Endothelial cell of umbilical vein (primary cell): ENCODE measurements around the gene ZNF778. TPM values are rescaled to one million over a fixed set of nuclear protein-coding genes. Genes with fewer than 3 reads are reported as not detected.

Source experiments
- BruUV-seq: library from RNA; stranded (reverse); fragments of 400-500 nt; replicated peaks from 2 replicates; lab custom pipeline; 2021; lab: Mats Ljungman, UMichigan
- CTCF ChIA-PET: fragments of 300-600, 350-600 bp; sonication (Branson Sonifier 250); formaldehyde crosslinking; loops from one replicate; lab custom pipeline; 2021; ENCODE audit warnings: antibody characterized with exemption, inconsistent platforms; lab: Charles Lee
- POLR2A ChIA-PET: fragments of 300-600, 350-600 bp; sonication (Branson Sonifier 250); formaldehyde crosslinking; loops from one replicate; lab custom pipeline; 2021; ENCODE audit warnings: antibody characterized with exemption, inconsistent platforms; lab: Charles Lee
- DNase-seq: peaks from one replicate; pipeline ENCODE4 v3.0.0-alpha.2; 2011; ENCODE audit warnings: low read depth, low spot score
- FAIRE-seq: peaks from 2 replicates; lab custom pipeline; 2011; peaks lifted over from hg19 to GRCh38; lab: Jason Lieb, UNC
- H2AFZ ChIP-seq: 2 replicates; pipeline ENCODE4 v1.6.0; 2012; ENCODE audit warnings: low read depth, low read length, control low read depth, inconsistent platforms
- H3K27ac ChIP-seq: 2 replicates; pipeline ENCODE4 v1.5.1; 2011; ENCODE audit warnings: low read depth, mild to moderate bottlenecking, control low read depth, low read length, moderate library complexity; ENCODE audit not compliant: insufficient read depth
- H3K27me3 ChIP-seq, 2 experiments: 2 replicates each; pipeline versions ENCODE4 v1.6.0 to v1.6.1; 2011; ENCODE audit warnings: low read length in 2 of 2, mixed read lengths in 1 of 2; ENCODE audit not compliant: control insufficient read depth in 2 of 2, insufficient read depth in 2 of 2
- H3K36me3 ChIP-seq, 2 experiments: 2 replicates in 1 of 2; 3 replicates in 1 of 2; pipeline ENCODE4 v1.5.1; 2011; ENCODE audit warnings: low read length in 2 of 2, mild to moderate bottlenecking in 1 of 2, moderate library complexity in 1 of 2; ENCODE audit not compliant: control insufficient read depth in 2 of 2, insufficient read depth in 2 of 2; ENCODE audit errors: extremely low read depth in 1 of 2
- H3K4me1 ChIP-seq: 3 replicates; pipeline ENCODE4 v1.5.1; 2011; ENCODE audit warnings: mild to moderate bottlenecking, low read length; ENCODE audit not compliant: control insufficient read depth, insufficient read depth; ENCODE audit errors: extremely low read depth
- H3K4me2 ChIP-seq: 2 replicates; pipeline ENCODE4 v1.6.1; 2011; ENCODE audit warnings: low read length, control low read depth, mixed read lengths; ENCODE audit not compliant: insufficient read depth
- H3K4me3 ChIP-seq, 3 experiments: fragments of 200-600 bp in 1 of 3; sonication (generic), shearing (Covaris generic) in 1 of 3; replicated peaks in 1 of 3; 2 replicates each; pipeline ENCODE4 v1.5.1; 2011 to 2016; ENCODE audit warnings: control low read depth in 3 of 3, low read length in 3 of 3, mild to moderate bottlenecking in 2 of 3, inconsistent platforms in 1 of 3, low read depth in 1 of 3, moderate library complexity in 1 of 3; ENCODE audit not compliant: insufficient read depth in 1 of 3
- H3K79me2 ChIP-seq: 2 replicates; pipeline ENCODE4 v1.6.0; 2012; ENCODE audit warnings: low read length, inconsistent platforms; ENCODE audit not compliant: control insufficient read depth, insufficient read depth
- H3K9ac ChIP-seq: replicated peaks from 2 replicates; pipeline ENCODE3; 2011; ENCODE audit warnings: low read length, control low read depth; ENCODE audit not compliant: insufficient read depth; ENCODE audit errors: extremely low read depth
- H3K9me1 ChIP-seq: replicated peaks from 3 replicates; pipeline ENCODE4 v1.6.0; 2011; ENCODE audit warnings: mild to moderate bottlenecking, low read length; ENCODE audit not compliant: control insufficient read depth, insufficient read depth; ENCODE audit errors: extremely low read depth
- H3K9me3 ChIP-seq: replicated peaks from 2 replicates; pipeline ENCODE4 v1.5.1; 2012; ENCODE audit warnings: low read length, inconsistent platforms; ENCODE audit not compliant: control insufficient read depth, insufficient read depth
- H4K20me1 ChIP-seq: replicated peaks from 2 replicates; pipeline ENCODE3; 2011; ENCODE audit warnings: mild to moderate bottlenecking, low read length; ENCODE audit not compliant: control insufficient read depth, insufficient read depth; ENCODE audit errors: extremely low read depth
- EZH2 ChIP-seq: IDR thresholded peaks from 2 replicates; pipeline ENCODE4 v1.6.1; 2012; ENCODE audit warnings: borderline replicate concordance, low read depth, mild to moderate bottlenecking, moderate library complexity, low read length, inconsistent platforms; ENCODE audit not compliant: severe bottlenecking
- GATA2 ChIP-seq: IDR thresholded peaks from 2 replicates; pipeline ENCODE4 v1.7.0; 2011; ENCODE audit warnings: low read depth, mild to moderate bottlenecking, moderate library complexity, mixed read lengths, low read length; ENCODE audit not compliant: insufficient read length, insufficient read depth
- JUN ChIP-seq: IDR thresholded peaks from 2 replicates; pipeline ENCODE4 v1.6.1; 2011; ENCODE audit warnings: borderline replicate concordance, low read depth; ENCODE audit not compliant: insufficient read length, insufficient read depth
- MYC ChIP-seq: IDR thresholded peaks from one replicate; pipeline ENCODE4 v1.6.1; 2011; ENCODE audit warnings: mild to moderate bottlenecking, low read depth, low read length
- POLR2A ChIP-seq: IDR thresholded peaks from 2 replicates; pipeline ENCODE4 v1.6.1; 2012; ENCODE audit warnings: low read depth, mild to moderate bottlenecking, control low read depth, low read length
- POLR2AphosphoS5 ChIP-seq: IDR thresholded peaks from 2 replicates; pipeline ENCODE4 v1.6.1; 2012; ENCODE audit warnings: low read depth, mild to moderate bottlenecking, control low read depth, low read length, moderate library complexity; ENCODE audit not compliant: insufficient read depth
- dilution Hi-C: fragments of 300-500 bp; cut with MboI; formaldehyde crosslinking; loops from one replicate; pipeline ENCODE4 v1.15.0; 2019; ENCODE audit warnings: low sequenced_read_pairs; ENCODE audit not compliant: extremely low pct_ligation_motif_present
- intact Hi-C: fragments of 100-400 bp; cut with micrococcal nuclease; formaldehyde crosslinking; loops from one replicate; pipeline ENCODE4 v1.10.0; 2022
- polyA plus RNA-seq, 4 experiments: library from polyadenylated mRNA; depleted of rRNA in 3 of 4; stranded (reverse) in 3 of 4; unstranded in 1 of 4; fragments of >200 nt; gene quantifications; 2 replicates each; pipeline versions ENCODE4 v1.2.1 to v1.2.3, GENCODE V29; 2011 to 2012; ENCODE audit warnings: missing spikeins in 1 of 4
- total RNA-seq: library from RNA; stranded (reverse); gene quantifications from 2 replicates; pipeline ENCODE4 v1.2.3, GENCODE V29; 2021
- TF ChIP-seq, protein P1 (sequence below), 2 donors: IDR thresholded peaks; 1 replicate in 1 of 2; 2 replicates in 1 of 2; pipeline ENCODE4 v1.5.1; 2011; ENCODE audit warnings: low read length in 2 of 2, mild to moderate bottlenecking in 2 of 2, moderate library complexity in 2 of 2, control low read depth in 1 of 2, inconsistent platforms in 1 of 2, low read depth in 1 of 2; ENCODE audit not compliant: insufficient read depth in 1 of 2; ENCODE audit errors: extremely low read depth in 1 of 2
- TF ChIP-seq, protein P2 (sequence below): IDR thresholded peaks from 2 replicates; pipeline ENCODE4 v1.6.1; 2011; ENCODE audit not compliant: insufficient read depth, insufficient read length

Gene ZNF778
- total and polyA plus RNA-seq, 2 donors (not counting 3 experiments of a cell fraction or from before 2014, with no cell fraction given): 3.8 to 10.9 TPM

DNA sequence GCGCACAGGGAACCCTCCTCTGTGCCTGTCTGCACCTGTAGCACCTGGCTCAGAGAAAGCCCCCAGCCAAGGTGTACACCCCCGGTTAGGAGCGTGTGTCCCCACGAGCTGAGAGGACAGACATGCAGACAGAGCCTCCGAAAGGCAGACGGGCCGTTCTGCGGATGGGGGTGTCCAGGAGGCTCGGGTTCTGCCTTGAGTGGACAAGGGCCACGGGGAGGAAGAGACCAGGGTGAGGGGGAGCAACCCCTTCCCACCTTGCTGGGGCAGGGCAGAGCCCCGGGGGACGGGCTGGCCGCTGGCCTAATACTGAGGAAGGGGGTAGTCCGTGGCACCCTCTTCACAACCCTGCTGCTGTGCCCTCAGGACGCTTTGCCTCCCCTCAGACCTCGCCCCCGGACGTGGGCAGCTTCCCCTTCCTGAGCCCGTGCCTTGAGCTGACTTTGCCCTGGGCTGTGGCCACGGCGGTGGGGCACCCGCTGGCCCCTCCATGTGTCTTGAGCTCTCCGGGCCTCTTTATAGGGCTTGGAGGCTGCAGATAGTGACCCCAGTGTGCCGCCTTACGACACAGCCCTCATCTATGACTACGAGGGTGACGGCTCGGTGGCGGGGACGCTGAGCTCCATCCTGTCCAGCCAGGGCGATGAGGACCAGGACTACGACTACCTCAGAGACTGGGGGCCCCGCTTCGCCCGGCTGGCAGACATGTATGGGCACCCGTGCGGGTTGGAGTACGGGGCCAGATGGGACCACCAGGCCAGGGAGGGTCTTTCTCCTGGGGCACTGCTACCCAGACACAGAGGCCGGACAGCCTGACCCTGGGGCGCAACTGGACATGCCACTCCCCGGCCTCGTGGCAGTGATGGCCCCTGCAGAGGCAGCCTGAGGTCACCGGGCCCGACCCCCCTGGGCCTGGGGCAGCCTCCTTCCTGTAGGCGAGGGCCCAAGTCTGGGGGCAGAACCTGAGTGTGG, 22.9 kb upstream of the ZNF778 start:
- Histone ChIP-seq H3K9me3 (no peaks in the 10 kb centered on the region), H3K4me1 (no peaks in the 10 kb centered on the region), H4K20me1 (no peaks in the 10 kb centered on the region), H3K4me3 (no peak overlapping the region), H3K9ac (no peak overlapping the region), H3K27ac (no peak overlapping the region), H3K79me2 (no peaks in the 10 kb centered on the region), H3K4me2 (no peak overlapping the region), H2AFZ (no peak overlapping the region), H3K27me3 (peaks cover 1 to 4% of the 10 kb centered on the region in 2 experiments), H3K36me3 (no peaks in the 10 kb centered on the region), H3K9me1 (no peaks in the 10 kb centered on the region)
- intact Hi-C loops: no loop called here
- ChIA-PET CTCF (no interaction called here), POLR2A (interaction anchor here (0.6 kb wide), 1 partner anchor 382 kb away, joined by 5 read pairs; no protein-coding TSS in a partner anchor)
- no peak for TF ChIP-seq MYC
- no peak for TF ChIP-seq POLR2AphosphoS5
- FAIRE-seq (no peak), DNase-seq (no peak)
- dilution Hi-C loops: no loop called here
- no TSS peak for BruUV-seq

DNA sequence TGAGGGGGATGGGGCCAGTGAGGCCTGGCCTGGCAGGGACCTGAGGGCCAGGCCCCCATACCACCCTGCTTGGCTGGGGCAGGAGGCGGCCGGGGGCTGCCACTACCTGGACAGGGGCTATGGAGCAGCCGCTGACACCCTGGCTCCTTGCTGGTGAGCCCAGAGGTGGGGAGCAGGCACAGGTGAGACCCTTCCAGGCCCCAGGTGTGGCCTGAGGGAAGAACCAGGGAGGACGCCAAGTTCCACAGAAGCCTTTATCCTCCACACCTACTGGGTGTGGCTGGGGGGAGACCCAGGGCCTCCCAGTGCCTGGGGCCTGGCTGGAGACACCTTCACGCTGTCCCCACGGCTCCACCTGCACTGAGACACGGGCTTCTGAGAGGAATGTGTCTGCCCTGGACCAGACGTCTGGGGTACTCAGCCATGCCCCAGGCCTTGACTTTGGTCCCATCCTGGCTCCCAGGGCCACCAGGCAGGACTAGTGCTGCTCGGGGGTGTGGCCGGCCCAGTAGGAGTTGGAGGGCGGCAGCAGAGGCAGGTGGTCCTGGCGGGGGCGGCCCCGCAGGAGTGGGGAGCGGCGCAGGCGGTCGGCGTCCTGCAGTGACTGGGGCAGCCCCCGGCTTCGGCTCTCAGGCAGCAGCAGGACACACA, 21.9 kb upstream of the ZNF778 start:
- no peaks in the 10 kb centered on the region for H3K36me3 ChIP-seq
- POLR2A ChIA-PET: no interaction called here
- no peaks in the 10 kb centered on the region for H3K9me1 ChIP-seq
- BruUV-seq: no TSS peak
- no peaks in the 10 kb centered on the region for H4K20me1 ChIP-seq
- no peak overlapping the region for H3K4me2 ChIP-seq
- CTCF ChIA-PET: no interaction called here
- no peaks in the 10 kb centered on the region for H3K9me3 ChIP-seq
- no peak overlapping the region for H3K27ac ChIP-seq
- no peak for DNase-seq
- no peaks in the 10 kb centered on the region for H3K4me1 ChIP-seq
- H3K27me3 ChIP-seq: peaks cover 12% of the 10 kb centered on the region in 2 experiments
- intact Hi-C loops: no loop called here
- no peak for FAIRE-seq
- H3K4me3 ChIP-seq: no peak overlapping the region
- no peak overlapping the region for H2AFZ ChIP-seq
- no peak overlapping the region for H3K9ac ChIP-seq
- TF ChIP-seq, protein P1, sequence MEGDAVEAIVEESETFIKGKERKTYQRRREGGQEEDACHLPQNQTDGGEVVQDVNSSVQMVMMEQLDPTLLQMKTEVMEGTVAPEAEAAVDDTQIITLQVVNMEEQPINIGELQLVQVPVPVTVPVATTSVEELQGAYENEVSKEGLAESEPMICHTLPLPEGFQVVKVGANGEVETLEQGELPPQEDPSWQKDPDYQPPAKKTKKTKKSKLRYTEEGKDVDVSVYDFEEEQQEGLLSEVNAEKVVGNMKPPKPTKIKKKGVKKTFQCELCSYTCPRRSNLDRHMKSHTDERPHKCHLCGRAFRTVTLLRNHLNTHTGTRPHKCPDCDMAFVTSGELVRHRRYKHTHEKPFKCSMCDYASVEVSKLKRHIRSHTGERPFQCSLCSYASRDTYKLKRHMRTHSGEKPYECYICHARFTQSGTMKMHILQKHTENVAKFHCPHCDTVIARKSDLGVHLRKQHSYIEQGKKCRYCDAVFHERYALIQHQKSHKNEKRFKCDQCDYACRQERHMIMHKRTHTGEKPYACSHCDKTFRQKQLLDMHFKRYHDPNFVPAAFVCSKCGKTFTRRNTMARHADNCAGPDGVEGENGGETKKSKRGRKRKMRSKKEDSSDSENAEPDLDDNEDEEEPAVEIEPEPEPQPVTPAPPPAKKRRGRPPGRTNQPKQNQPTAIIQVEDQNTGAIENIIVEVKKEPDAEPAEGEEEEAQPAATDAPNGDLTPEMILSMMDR (IDR thresholded peaks at IDR 0.05; ENCODE audit: extremely low read depth in 1 of 2, insufficient read depth in 1 of 2, low read depth in 1 of 2, low read length in 2 of 2): no peak
- TF ChIP-seq JUN (no peak), MYC (no peak), POLR2A (no peak), GATA2 (no peak), EZH2 (no peak)
- TF ChIP-seq, protein P2, sequence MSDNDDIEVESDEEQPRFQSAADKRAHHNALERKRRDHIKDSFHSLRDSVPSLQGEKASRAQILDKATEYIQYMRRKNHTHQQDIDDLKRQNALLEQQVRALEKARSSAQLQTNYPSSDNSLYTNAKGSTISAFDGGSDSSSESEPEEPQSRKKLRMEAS: no peak
- H3K79me2 ChIP-seq: no peaks in the 10 kb centered on the region
- dilution Hi-C loops: no loop called here
